Skeletal muscle satellite cell (primary cell): ENCODE results near the gene PACSIN3.

ENCODE experiments used
- H3K27me3 ChIP-seq: 2 replicates; pipeline ENCODE4 v1.7.0; 2013; ENCODE audit warnings: low read length; ENCODE audit not compliant: control insufficient read depth, insufficient read depth
- H3K36me3 ChIP-seq: 2 replicates; pipeline ENCODE4 v1.7.0; 2013; ENCODE audit warnings: mild to moderate bottlenecking, control low read depth, low read length; ENCODE audit not compliant: insufficient read depth
- H3K4me1 ChIP-seq: 2 replicates; pipeline ENCODE4 v1.7.0; 2013; ENCODE audit warnings: low read length; ENCODE audit not compliant: control insufficient read depth, insufficient read depth
- H3K4me2 ChIP-seq: 2 replicates; pipeline ENCODE4 v1.7.0; 2013; ENCODE audit warnings: mild to moderate bottlenecking, low read length
- H3K4me3 ChIP-seq: 2 replicates; pipeline ENCODE4 v1.7.0; 2013; ENCODE audit warnings: low read length
- H3K9ac ChIP-seq: 2 replicates; pipeline ENCODE4 v1.7.0; 2013; ENCODE audit warnings: mild to moderate bottlenecking, low read depth, low read length, moderate library complexity
- H3K9me3 ChIP-seq: replicated peaks from 2 replicates; pipeline ENCODE4 v1.7.0; 2013; ENCODE audit warnings: mild to moderate bottlenecking, control low read depth, low read length

PACSIN3 gene

DNA sequence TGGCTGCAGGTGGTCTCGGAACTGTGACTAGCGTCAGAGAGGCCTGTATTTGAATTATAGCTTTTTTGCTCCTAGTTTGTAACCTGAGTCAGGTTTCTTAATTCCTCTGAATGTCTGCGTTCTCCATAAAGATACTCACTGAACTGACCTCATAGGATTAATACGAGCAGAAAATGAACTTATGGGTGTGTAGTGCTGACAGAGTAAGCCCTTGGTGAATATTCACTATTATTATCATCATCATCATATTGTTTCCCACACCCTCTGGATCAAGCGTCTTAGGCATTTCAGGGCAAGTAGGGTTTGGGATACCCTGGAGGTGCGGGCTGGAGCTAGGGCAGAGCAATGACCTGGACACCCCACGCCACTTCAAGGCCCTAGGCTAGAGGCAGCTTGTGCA lies 38.6 kb downstream of the PACSIN3 start:
- Histone ChIP-seq H3K4me3 (no peak overlapping the region), H3K36me3 (peaks cover 4% of the 10 kb centered on the region), H3K9me3 (no peaks in the 10 kb centered on the region), H3K4me2 (no peak overlapping the region), H3K27me3 (no peaks in the 10 kb centered on the region), H3K4me1 (peaks cover 10% of the 10 kb centered on the region), H3K9ac (no peak overlapping the region)

GRCh38 chr11:47147250-47147649 lies 39.0 kb downstream of the PACSIN3 start:
- Histone ChIP-seq H3K4me3 (no peak overlapping the region), H3K36me3 (peaks cover 4% of the 10 kb centered on the region), H3K27me3 (no peaks in the 10 kb centered on the region), H3K4me2 (no peak overlapping the region), H3K9ac (no peak overlapping the region), H3K9me3 (no peaks in the 10 kb centered on the region), H3K4me1 (peaks cover 12% of the 10 kb centered on the region)

DNA sequence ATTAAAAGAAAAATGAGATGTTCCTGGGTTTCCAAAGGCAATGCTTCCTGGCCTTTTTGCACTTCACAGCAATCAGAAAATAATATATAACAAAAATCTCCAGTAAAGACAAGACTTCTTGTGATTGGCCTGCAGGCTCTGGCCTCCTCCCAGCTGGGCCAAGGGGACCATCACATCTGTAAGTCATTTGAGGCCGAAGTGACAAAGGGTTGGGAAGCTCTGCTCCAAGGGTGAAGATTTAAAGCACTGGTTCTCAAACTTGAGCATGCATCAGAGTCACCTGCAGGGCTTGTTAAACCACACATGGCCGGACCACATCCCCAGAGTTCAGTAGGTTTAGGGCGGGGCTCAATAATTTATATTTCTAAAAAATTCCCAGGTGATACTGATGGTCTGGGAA lies 41.7 kb downstream of the PACSIN3 start:
- Histone ChIP-seq H3K27me3 (no peaks in the 10 kb centered on the region), H3K4me1 (peaks cover 12% of the 10 kb centered on the region), H3K4me2 (no peak overlapping the region), H3K4me3 (no peak overlapping the region), H3K9me3 (no peaks in the 10 kb centered on the region), H3K9ac (no peak overlapping the region), H3K36me3 (peaks cover 4% of the 10 kb centered on the region)

DNA sequence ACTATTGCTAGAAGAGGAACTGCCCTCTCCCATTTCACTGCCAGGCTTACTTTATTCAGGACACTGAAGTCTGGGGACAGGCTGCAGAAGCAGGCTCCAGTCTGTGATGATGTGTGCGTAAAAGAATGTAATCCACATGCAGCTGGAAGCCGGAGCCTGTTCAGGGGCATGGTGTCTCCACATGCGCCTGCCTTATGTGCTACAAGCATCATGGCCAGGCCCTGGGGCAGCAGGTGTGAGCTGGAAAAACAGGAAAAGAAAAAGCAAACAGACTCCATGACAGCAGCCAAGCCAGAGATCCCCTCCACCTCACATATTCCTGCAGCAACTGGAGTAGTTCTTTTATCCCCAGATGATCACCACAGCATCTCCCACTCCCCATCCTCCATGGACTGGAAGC lies 42.9 kb downstream of the PACSIN3 start:
- Histone ChIP-seq H3K4me2 (no peak overlapping the region), H3K9ac (no peak overlapping the region), H3K4me1 (peaks cover 12% of the 10 kb centered on the region), H3K4me3 (no peak overlapping the region), H3K36me3 (peaks cover 5% of the 10 kb centered on the region), H3K9me3 (no peaks in the 10 kb centered on the region), H3K27me3 (no peaks in the 10 kb centered on the region)

DNA sequence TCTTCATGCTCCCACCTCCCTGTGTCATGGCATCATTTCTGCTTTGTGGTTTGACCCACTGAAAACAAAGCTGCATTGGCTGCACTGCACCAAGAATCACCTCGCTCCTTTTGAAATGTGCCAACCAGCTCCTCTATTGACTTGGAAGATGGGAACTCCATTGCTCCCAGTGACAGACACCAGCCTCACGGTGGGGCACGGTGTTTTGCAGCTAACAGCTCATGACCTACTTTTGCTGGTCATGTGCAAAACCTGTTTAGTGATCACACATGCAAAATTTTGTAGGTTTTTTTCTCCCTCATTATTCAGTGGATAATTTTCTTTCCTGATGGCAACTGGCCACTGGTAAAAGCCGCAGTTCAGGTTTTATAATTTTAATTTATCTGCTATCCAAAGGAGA lies 46.4 kb downstream of the PACSIN3 start:
- H3K9ac ChIP-seq, result no peak overlapping the region
- H3K4me2 ChIP-seq, result no peak overlapping the region
- H3K9me3 ChIP-seq, result no peaks in the 10 kb centered on the region
- peaks cover 5% of the 10 kb centered on the region for H3K36me3 ChIP-seq
- peaks cover 12% of the 10 kb centered on the region for H3K4me1 ChIP-seq
- no peaks in the 10 kb centered on the region for H3K27me3 ChIP-seq
- no peak overlapping the region for H3K4me3 ChIP-seq

DNA sequence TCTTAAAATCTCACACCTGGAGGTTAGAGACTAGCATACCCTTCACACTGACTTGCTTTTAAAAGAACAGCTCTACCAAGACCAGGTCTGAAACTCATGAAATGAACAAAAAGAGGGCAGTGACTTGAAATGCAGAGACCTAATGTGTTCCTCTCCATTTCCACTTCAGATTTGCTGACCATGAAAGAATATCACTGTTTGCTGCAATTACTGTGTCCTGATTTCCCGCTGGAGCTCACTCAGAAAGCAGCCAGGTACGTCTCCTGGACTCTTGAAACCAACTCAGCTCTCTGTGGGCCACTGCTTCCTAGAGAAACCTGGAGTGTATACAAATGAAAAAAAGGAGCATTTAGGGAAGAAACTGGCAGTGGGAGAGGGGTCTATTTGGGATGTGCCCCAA lies 48.8 kb downstream of the PACSIN3 start:
- H3K9ac ChIP-seq, result no peak overlapping the region
- H3K4me3 ChIP-seq, result no peak overlapping the region
- no peaks in the 10 kb centered on the region for H3K4me1 ChIP-seq
- H3K27me3 ChIP-seq, result no peaks in the 10 kb centered on the region
- H3K9me3 ChIP-seq, result no peaks in the 10 kb centered on the region
- peaks cover 5% of the 10 kb centered on the region for H3K36me3 ChIP-seq
- H3K4me2 ChIP-seq, result no peak overlapping the region

GRCh38 chr11:47136921-47137320 lies 49.3 kb downstream of the PACSIN3 start:
- Histone ChIP-seq H3K4me2 (no peak overlapping the region), H3K27me3 (no peaks in the 10 kb centered on the region), H3K9ac (no peak overlapping the region), H3K9me3 (no peaks in the 10 kb centered on the region), H3K4me3 (no peak overlapping the region), H3K4me1 (no peaks in the 10 kb centered on the region), H3K36me3 (peaks cover 5% of the 10 kb centered on the region)

GRCh38 chr11:47136327-47136726 lies 49.9 kb downstream of the PACSIN3 start:
- H3K4me1 ChIP-seq, result no peaks in the 10 kb centered on the region
- H3K36me3 ChIP-seq, result peaks cover 5% of the 10 kb centered on the region
- H3K9me3 ChIP-seq, result no peaks in the 10 kb centered on the region
- H3K27me3 ChIP-seq, result no peaks in the 10 kb centered on the region
- no peak overlapping the region for H3K4me2 ChIP-seq
- H3K9ac ChIP-seq, result no peak overlapping the region
- H3K4me3 ChIP-seq, result no peak overlapping the region

- H3K27me3 ChIP-seq, result no peaks in the 10 kb centered on the region
- no peak overlapping the region for H3K9ac ChIP-seq
- no peaks in the 10 kb centered on the region for H3K9me3 ChIP-seq
- no peaks in the 10 kb centered on the region for H3K4me1 ChIP-seq
- H3K4me3 ChIP-seq, result no peak overlapping the region
- H3K36me3 ChIP-seq, result peaks cover under 1% of the 10 kb centered on the region
- H3K4me2 ChIP-seq, result no peak overlapping the region
Measured at GRCh38 chr11:47132981-47133380, 53.3 kb downstream of the PACSIN3 start.

DNA sequence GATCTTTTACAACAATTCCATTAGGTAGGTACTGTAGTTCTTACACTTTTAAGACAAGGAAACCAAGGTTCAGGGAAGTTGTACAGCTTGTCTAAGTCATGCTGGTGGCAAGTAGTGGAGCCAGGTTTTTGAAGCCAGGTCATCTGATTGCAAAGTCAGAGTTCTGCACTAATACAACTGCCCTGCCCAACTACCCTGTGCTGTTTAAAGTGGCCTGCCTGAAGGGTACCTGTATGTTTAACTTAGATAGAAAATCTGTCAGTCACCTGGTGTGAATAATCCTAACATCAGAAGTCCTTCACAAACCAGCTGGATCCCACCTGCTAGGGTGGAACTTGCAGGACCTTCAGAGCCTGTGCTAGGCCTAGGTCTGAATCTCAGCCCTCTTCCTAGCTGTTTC lies 53.7 kb downstream of the PACSIN3 start:
- Histone ChIP-seq H3K27me3 (no peaks in the 10 kb centered on the region), H3K9ac (no peak overlapping the region), H3K4me2 (no peak overlapping the region), H3K9me3 (no peaks in the 10 kb centered on the region), H3K4me3 (no peak overlapping the region), H3K36me3 (no peaks in the 10 kb centered on the region), H3K4me1 (no peaks in the 10 kb centered on the region)

DNA sequence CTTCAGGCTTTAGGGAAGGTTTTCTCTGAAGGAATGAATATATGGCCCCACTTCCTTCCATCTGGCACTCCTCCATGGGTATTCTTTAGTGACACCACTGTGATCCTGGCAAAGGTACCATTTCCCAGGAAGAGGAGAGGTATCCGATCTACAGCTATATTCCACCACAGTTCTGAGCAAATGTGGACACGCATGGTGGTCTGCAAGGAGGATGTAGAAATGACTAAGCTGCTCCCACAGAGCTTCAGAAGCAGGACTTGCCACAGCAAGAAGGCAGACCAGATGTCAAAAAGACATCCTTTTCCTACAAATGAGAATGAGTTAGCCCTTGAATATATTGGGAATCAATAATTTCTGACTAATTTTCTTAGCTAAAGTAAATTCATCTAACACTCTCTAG lies 55.1 kb downstream of the PACSIN3 start:
- no peaks in the 10 kb centered on the region for H3K36me3 ChIP-seq
- no peaks in the 10 kb centered on the region for H3K27me3 ChIP-seq
- H3K4me2 ChIP-seq, result no peak overlapping the region
- H3K9ac ChIP-seq, result no peak overlapping the region
- no peaks in the 10 kb centered on the region for H3K9me3 ChIP-seq
- no peak overlapping the region for H3K4me3 ChIP-seq
- no peaks in the 10 kb centered on the region for H3K4me1 ChIP-seq

GRCh38 chr11:47130543-47130942 lies 55.7 kb downstream of the PACSIN3 start:
- no peaks in the 10 kb centered on the region for H3K36me3 ChIP-seq
- H3K4me1 ChIP-seq, result no peaks in the 10 kb centered on the region
- H3K27me3 ChIP-seq, result no peaks in the 10 kb centered on the region
- H3K4me3 ChIP-seq, result no peak overlapping the region
- no peak overlapping the region for H3K4me2 ChIP-seq
- H3K9me3 ChIP-seq, result no peaks in the 10 kb centered on the region
- H3K9ac ChIP-seq, result no peak overlapping the region
